GM13977 (cell line): ENCODE data around the gene KLHL10.
A peak's percentile ranks its signal among the peaks of the same experiment; 100 is the strongest.

Source experiments
- DNase-seq: peaks from one replicate; pipeline ENCODE4 v3.0.0; 2012; ENCODE audit warnings: low spot score
- in situ Hi-C: fragments of 300-500 bp; cut with MboI; formaldehyde crosslinking; loops from one replicate; pipeline ENCODE4 v1.12.0; 2022; ENCODE audit warnings: low sequenced_read_pairs, low pct_unique_long_range_greater_than_20kb, mixed read lengths, inconsistent platforms; ENCODE audit not compliant: unreplicated experiment
- TF ChIP-seq, protein P1 (sequence below): IDR thresholded peaks from 2 replicates; pipeline ENCODE4 v1.5.1; 2012; ENCODE audit warnings: mild to moderate bottlenecking, control low read depth; ENCODE audit not compliant: insufficient read depth; ENCODE audit errors: extremely low read depth, missing control alignments

The KLHL10 gene

GRCh38 chr17:41885733-41886132 is 48.1 kb downstream of the KLHL10 start:
- no peak for DNase-seq
- TF ChIP-seq, protein P1, sequence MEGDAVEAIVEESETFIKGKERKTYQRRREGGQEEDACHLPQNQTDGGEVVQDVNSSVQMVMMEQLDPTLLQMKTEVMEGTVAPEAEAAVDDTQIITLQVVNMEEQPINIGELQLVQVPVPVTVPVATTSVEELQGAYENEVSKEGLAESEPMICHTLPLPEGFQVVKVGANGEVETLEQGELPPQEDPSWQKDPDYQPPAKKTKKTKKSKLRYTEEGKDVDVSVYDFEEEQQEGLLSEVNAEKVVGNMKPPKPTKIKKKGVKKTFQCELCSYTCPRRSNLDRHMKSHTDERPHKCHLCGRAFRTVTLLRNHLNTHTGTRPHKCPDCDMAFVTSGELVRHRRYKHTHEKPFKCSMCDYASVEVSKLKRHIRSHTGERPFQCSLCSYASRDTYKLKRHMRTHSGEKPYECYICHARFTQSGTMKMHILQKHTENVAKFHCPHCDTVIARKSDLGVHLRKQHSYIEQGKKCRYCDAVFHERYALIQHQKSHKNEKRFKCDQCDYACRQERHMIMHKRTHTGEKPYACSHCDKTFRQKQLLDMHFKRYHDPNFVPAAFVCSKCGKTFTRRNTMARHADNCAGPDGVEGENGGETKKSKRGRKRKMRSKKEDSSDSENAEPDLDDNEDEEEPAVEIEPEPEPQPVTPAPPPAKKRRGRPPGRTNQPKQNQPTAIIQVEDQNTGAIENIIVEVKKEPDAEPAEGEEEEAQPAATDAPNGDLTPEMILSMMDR, result peak; percentile 34
- in situ Hi-C loops, result no loop called here

GRCh38 chr17:41888332-41888965 is 50.8 kb downstream of the KLHL10 start:
- in situ Hi-C loops, result no loop called here

DNA sequence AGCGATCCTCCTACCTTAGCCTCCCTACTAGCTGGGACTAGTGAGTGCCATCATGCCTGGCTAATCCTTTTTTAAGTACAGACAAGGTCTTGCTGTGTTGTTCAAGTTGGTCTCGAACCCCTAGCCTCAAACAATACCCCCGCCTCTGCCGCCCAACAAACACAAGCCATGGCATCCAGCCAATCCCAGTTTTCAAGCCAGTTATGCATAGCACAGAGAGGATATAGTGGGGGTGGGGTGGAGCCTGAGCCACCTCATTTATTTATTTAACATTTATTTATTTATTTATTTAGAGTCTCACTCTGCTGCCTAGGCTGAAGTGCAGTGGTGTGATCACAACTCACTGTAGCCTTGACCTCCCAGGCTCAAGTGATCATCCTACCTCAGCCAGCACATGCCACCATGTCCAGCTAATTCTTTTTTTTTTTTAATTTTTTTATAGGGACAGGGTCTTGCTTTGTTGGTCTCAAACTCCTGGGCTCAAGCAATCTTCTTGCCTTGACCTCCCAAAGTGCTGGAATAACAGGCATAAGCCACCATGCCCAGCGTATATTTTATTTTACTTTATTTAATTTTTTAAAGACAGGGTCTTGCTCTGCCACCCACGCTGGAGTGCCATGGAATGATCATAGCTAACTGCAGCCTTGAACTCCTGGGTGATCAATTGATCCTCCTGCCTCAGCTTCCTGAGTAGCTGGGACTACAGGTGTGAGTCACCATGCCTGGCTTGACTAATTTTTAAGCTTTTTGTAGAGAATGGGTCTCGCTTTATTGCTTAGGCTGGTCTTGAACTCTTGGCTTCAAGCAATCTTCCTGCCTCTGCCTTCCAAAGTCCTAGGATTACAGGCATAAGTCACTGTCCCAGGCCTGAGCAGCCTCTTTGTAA is 53.8 kb downstream of the KLHL10 start:
- in situ Hi-C loops, result no loop called here
- no peak for DNase-seq
- TF ChIP-seq, protein P1, result no peak

More at GRCh38 chr17:41888332-41888965, 50.8 kb downstream of the KLHL10 start:
- TF ChIP-seq, protein P1, result no peak
- no peak for DNase-seq

- DNase-seq, result no peak
- TF ChIP-seq, protein P1, result no peak
- in situ Hi-C loops, result no loop called here
Measured at GRCh38 chr17:41892021-41892376, 54.4 kb downstream of the KLHL10 start.

- TF ChIP-seq, protein P1, result no peak
- in situ Hi-C loops, result no loop called here
- DNase-seq, result no peak
Measured at GRCh38 chr17:41893384-41893783, 55.8 kb downstream of the KLHL10 start.

GRCh38 chr17:41894791-41895331 is 57.2 kb downstream of the KLHL10 start:
- TF ChIP-seq, protein P1, result no peak
- in situ Hi-C loops, result no loop called here
- DNase-seq, result no peak
